GM23338 (cell line): Measurements from ENCODE around the gene BCAR3. TPM values are rescaled to one million over a fixed set of nuclear protein-coding genes. Genes with fewer than 3 reads are reported as not detected.

Experiments used
- ATAC-seq: fragments of 200-7000 bp; cut with Tn5 transposase; 3 replicates; pipeline ENCODE4 v1.9.1; 2020
- DNase-seq: peaks from one replicate; pipeline ENCODE4 v3.0.0-alpha.2; 2015; ENCODE audit warnings: low spot score
- H2AFZ ChIP-seq: fragments of 200-600 bp; sonication (generic); 2 replicates; pipeline ENCODE4 v1.8.0; 2016; ENCODE audit warnings: antibody characterized with exemption, mild to moderate bottlenecking, moderate library complexity
- H3F3A ChIP-seq: fragments of 200-600 bp; sonication (generic); replicated peaks from 2 replicates; pipeline ENCODE4 v1.8.0; 2017; ENCODE audit warnings: antibody characterized with exemption, mixed run types, low read depth
- H3K27ac ChIP-seq: fragments of 200-600 bp; sonication (generic); 2 replicates; pipeline ENCODE4 v1.6.1; 2016; ENCODE audit warnings: low read depth
- H3K27me3 ChIP-seq: fragments of 200-600 bp; sonication (generic); 2 replicates; pipeline ENCODE4 v1.8.0; 2016; ENCODE audit warnings: mild to moderate bottlenecking, mixed run types, moderate library complexity; ENCODE audit not compliant: insufficient read depth
- H3K36me3 ChIP-seq: fragments of 200-600 bp; sonication (generic); 2 replicates; pipeline ENCODE4 v1.8.0; 2016; ENCODE audit warnings: mild to moderate bottlenecking; ENCODE audit not compliant: insufficient read depth
- H3K4me1 ChIP-seq: fragments of 200-600 bp; sonication (generic); 2 replicates; pipeline ENCODE4 v1.8.0; 2016; ENCODE audit warnings: mild to moderate bottlenecking, moderate library complexity; ENCODE audit not compliant: insufficient read depth
- H3K4me2 ChIP-seq: fragments of 200-600 bp; sonication (generic); 2 replicates; pipeline ENCODE4 v1.7.1; 2017; ENCODE audit warnings: mixed run types
- H3K4me3 ChIP-seq: fragments of 200-600 bp; sonication (generic); 2 replicates; pipeline ENCODE4 v1.6.1; 2016; ENCODE audit warnings: mixed run types
- H3K79me2 ChIP-seq: fragments of 200-600 bp; sonication (generic); replicated peaks from 2 replicates; pipeline ENCODE4 v1.8.0; 2017; ENCODE audit warnings: mild to moderate bottlenecking; ENCODE audit not compliant: insufficient read depth
- H3K9me2 ChIP-seq: fragments of 200-600 bp; sonication (generic); 2 replicates; pipeline ENCODE4 v1.8.0; 2017; ENCODE audit not compliant: insufficient read depth
- H4K20me1 ChIP-seq: fragments of 200-600 bp; sonication (generic); replicated peaks from 2 replicates; pipeline ENCODE4 v1.8.0; 2017; ENCODE audit warnings: mild to moderate bottlenecking; ENCODE audit not compliant: insufficient read depth
- H3K27ac Mint-ChIP-seq: 2 replicates; pipeline ENCODE4 v1.8.0; 2020; ENCODE audit warnings: inconsistent platforms, mild to moderate bottlenecking, moderate library complexity, mixed read lengths
- H3K27me3 Mint-ChIP-seq: 3 replicates; pipeline ENCODE4 v1.8.0; 2022; ENCODE audit warnings: low read depth, mild to moderate bottlenecking, moderate library complexity, mixed read lengths, inconsistent platforms; ENCODE audit not compliant: insufficient read depth, poor library complexity
- H3K36me3 Mint-ChIP-seq: 3 replicates; pipeline ENCODE4 v1.8.0; 2021; ENCODE audit warnings: low read depth, mild to moderate bottlenecking, inconsistent platforms, moderate library complexity, mixed read lengths
- H3K4me1 Mint-ChIP-seq: 3 replicates; pipeline ENCODE4 v1.8.0; 2020; ENCODE audit warnings: mild to moderate bottlenecking, inconsistent platforms, mixed read lengths
- H3K4me3 Mint-ChIP-seq: 3 replicates; pipeline ENCODE4 v1.8.0; 2021; ENCODE audit warnings: moderate library complexity, mild to moderate bottlenecking, inconsistent platforms, mixed read lengths
- H3K9me3 Mint-ChIP-seq: 3 replicates; pipeline ENCODE4 v1.8.0; 2020; ENCODE audit warnings: moderate library complexity, mild to moderate bottlenecking, inconsistent platforms, mixed read lengths
- CREB1 ChIP-seq: fragments of 250-450 bp; sonication (Bioruptor Pico); IDR thresholded peaks from 2 replicates; pipeline ENCODE4 v1.5.0; 2020; ENCODE audit warnings: low read depth, mild to moderate bottlenecking, moderate library complexity
- EZH2 ChIP-seq: fragments of 200-600 bp; sonication (generic); IDR thresholded peaks from one replicate; pipeline ENCODE4 v1.8.0; 2017; ENCODE audit warnings: antibody characterized with exemption, mild to moderate bottlenecking, low read depth; ENCODE audit not compliant: unreplicated experiment
- EZH2phosphoT487 ChIP-seq: fragments of 200-600 bp; sonication (generic); IDR thresholded peaks from one replicate; pipeline ENCODE4 v1.8.1; 2018; ENCODE audit warnings: antibody characterized with exemption; ENCODE audit not compliant: unreplicated experiment
- JUNB ChIP-seq: IDR thresholded peaks from one replicate; pipeline ENCODE4 v1.6.1; 2016; ENCODE audit warnings: antibody characterized with exemption; ENCODE audit not compliant: unreplicated experiment
- NANOG ChIP-seq: IDR thresholded peaks from 2 replicates; pipeline ENCODE4 v1.6.1; 2016; ENCODE audit warnings: antibody characterized with exemption, borderline replicate concordance
- POLR2AphosphoS5 ChIP-seq: IDR thresholded peaks from 2 replicates; pipeline ENCODE4 v1.6.1; 2016; ENCODE audit warnings: antibody characterized with exemption, low read depth
- STAT1 ChIP-seq: IDR thresholded peaks from one replicate; pipeline ENCODE4 v1.6.1; 2016; ENCODE audit warnings: antibody characterized with exemption; ENCODE audit not compliant: unreplicated experiment
- ZNF114 ChIP-seq: fragments of 250-450 bp; sonication (Bioruptor Pico); IDR thresholded peaks from 2 replicates; pipeline ENCODE4 v1.5.0; 2020; ENCODE audit warnings: mild to moderate bottlenecking, moderate library complexity
- ZNF331 ChIP-seq: fragments of 250-450 bp; sonication (Bioruptor Pico); IDR thresholded peaks from 2 replicates; pipeline ENCODE4 v1.5.0; 2020; ENCODE audit warnings: low read depth, mild to moderate bottlenecking, moderate library complexity
- polyA plus RNA-seq: library from polyadenylated mRNA; unstranded; fragments of >200 nt; fragmentation: Nextera tagmentation; extraction: Ambion mirVana; gene quantifications from 2 replicates; pipeline ENCODE4 v1.2.1, GENCODE V29; 2016
- total RNA-seq: library from RNA; depleted of rRNA; stranded (reverse); fragments of >200 nt; shearing (Covaris generic); gene quantifications from 2 replicates; pipeline ENCODE4 v1.2.3, GENCODE V29; 2014
- TF ChIP-seq, protein P1 (sequence below): IDR thresholded peaks from one replicate; pipeline ENCODE4 v1.6.1; 2018; ENCODE audit warnings: antibody characterized with exemption; ENCODE audit not compliant: unreplicated experiment
- TF ChIP-seq, protein P2 (sequence below): fragments of 250-450 bp; sonication (Bioruptor Pico); IDR thresholded peaks from 2 replicates; pipeline ENCODE4 v1.5.0; 2020; ENCODE audit warnings: mild to moderate bottlenecking, moderate library complexity
- TF ChIP-seq, protein P3 (sequence below): IDR thresholded peaks from 2 replicates; pipeline ENCODE4 v1.6.1; 2016; ENCODE audit warnings: antibody characterized with exemption
- TF ChIP-seq, protein P4 (sequence below), 2 experiments: fragments of 200-600 bp in 1 of 2; sonication (generic) in 1 of 2; conservative IDR thresholded peaks; 2 replicates each; pipeline versions ENCODE4 v1.5.1 to v1.6.1; 2016 to 2017; ENCODE audit warnings: antibody characterized with exemption in 2 of 2, low read depth in 2 of 2, mild to moderate bottlenecking in 2 of 2, moderate library complexity in 1 of 2

Gene BCAR3
- total and polyA plus RNA-seq, 2 experiments from 2014 or later = 5.5 to 9.7 TPM

DNA sequence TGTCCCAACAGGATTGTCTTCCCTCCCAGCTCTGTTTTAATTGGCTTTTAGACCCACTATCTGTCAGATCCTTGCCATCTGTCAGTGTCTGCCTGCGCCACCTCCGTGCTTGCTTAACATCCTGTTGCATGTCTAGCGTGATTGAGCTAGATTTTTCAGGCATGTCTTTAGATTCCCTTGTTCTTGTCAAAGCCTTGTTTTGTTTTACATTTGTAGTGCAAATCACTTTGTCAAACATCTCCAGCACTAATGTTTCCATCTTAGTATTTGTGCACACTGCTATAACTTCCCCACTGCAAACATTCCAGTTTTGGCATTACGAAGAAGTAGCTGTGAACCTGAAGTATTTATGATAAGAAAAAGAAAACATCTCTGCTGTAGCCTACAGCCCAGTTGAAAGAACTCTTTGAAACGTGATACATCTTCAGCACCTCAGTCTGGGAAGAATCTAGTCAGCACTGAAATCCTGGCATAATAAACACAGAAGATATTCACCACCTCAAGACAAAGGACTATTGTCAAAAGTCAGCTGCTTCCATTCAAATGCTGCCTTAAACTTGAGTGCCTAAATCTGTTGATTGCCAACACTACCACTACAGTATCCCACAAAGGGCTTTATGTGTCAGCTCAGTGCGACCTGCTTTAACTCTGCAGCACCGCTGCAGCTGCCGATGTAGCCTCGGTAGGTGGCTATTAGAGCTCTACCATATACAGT lies 128.7 kb downstream of the BCAR3 start:
- Histone ChIP-seq H4K20me1 (no peaks in the 10 kb centered on the region; the same call in none of the 2 replicates), H3K9me2 (no peaks in the 10 kb centered on the region)

More for the DNA sequence above, 128.7 kb downstream of the BCAR3 start:
- peaks cover 19% of the 10 kb centered on the region for H3K4me1 ChIP-seq
- no peaks in the 10 kb centered on the region; the same call in 1 of the 2 replicates for H3K79me2 ChIP-seq
- no peaks in the 10 kb centered on the region for H3F3A ChIP-seq
- Mint-ChIP-seq H3K27me3 (peaks cover 2% of the 10 kb centered on the region), H3K36me3 (peaks cover 49% of the 10 kb centered on the region), H3K4me3 (no peak overlapping the region), H3K9me3 (no peaks in the 10 kb centered on the region), H3K27ac (no peak overlapping the region), H3K4me1 (peaks cover 24% of the 10 kb centered on the region)
- peak; percentile 92 for ATAC-seq
- H3K27ac ChIP-seq = peak overlapping the region; percentile 78
- H3K4me2 ChIP-seq = peak overlapping the region; percentile 42
- no peaks in the 10 kb centered on the region for H3K27me3 ChIP-seq
- H3K4me3 ChIP-seq = no peak overlapping the region
- DNase-seq = peak; percentile 68
- TF ChIP-seq, protein P1, sequence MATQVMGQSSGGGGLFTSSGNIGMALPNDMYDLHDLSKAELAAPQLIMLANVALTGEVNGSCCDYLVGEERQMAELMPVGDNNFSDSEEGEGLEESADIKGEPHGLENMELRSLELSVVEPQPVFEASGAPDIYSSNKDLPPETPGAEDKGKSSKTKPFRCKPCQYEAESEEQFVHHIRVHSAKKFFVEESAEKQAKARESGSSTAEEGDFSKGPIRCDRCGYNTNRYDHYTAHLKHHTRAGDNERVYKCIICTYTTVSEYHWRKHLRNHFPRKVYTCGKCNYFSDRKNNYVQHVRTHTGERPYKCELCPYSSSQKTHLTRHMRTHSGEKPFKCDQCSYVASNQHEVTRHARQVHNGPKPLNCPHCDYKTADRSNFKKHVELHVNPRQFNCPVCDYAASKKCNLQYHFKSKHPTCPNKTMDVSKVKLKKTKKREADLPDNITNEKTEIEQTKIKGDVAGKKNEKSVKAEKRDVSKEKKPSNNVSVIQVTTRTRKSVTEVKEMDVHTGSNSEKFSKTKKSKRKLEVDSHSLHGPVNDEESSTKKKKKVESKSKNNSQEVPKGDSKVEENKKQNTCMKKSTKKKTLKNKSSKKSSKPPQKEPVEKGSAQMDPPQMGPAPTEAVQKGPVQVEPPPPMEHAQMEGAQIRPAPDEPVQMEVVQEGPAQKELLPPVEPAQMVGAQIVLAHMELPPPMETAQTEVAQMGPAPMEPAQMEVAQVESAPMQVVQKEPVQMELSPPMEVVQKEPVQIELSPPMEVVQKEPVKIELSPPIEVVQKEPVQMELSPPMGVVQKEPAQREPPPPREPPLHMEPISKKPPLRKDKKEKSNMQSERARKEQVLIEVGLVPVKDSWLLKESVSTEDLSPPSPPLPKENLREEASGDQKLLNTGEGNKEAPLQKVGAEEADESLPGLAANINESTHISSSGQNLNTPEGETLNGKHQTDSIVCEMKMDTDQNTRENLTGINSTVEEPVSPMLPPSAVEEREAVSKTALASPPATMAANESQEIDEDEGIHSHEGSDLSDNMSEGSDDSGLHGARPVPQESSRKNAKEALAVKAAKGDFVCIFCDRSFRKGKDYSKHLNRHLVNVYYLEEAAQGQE = no peak
- no peak for TF ChIP-seq CREB1 (CRISPR knock-in tag)
- TF ChIP-seq, protein P2, sequence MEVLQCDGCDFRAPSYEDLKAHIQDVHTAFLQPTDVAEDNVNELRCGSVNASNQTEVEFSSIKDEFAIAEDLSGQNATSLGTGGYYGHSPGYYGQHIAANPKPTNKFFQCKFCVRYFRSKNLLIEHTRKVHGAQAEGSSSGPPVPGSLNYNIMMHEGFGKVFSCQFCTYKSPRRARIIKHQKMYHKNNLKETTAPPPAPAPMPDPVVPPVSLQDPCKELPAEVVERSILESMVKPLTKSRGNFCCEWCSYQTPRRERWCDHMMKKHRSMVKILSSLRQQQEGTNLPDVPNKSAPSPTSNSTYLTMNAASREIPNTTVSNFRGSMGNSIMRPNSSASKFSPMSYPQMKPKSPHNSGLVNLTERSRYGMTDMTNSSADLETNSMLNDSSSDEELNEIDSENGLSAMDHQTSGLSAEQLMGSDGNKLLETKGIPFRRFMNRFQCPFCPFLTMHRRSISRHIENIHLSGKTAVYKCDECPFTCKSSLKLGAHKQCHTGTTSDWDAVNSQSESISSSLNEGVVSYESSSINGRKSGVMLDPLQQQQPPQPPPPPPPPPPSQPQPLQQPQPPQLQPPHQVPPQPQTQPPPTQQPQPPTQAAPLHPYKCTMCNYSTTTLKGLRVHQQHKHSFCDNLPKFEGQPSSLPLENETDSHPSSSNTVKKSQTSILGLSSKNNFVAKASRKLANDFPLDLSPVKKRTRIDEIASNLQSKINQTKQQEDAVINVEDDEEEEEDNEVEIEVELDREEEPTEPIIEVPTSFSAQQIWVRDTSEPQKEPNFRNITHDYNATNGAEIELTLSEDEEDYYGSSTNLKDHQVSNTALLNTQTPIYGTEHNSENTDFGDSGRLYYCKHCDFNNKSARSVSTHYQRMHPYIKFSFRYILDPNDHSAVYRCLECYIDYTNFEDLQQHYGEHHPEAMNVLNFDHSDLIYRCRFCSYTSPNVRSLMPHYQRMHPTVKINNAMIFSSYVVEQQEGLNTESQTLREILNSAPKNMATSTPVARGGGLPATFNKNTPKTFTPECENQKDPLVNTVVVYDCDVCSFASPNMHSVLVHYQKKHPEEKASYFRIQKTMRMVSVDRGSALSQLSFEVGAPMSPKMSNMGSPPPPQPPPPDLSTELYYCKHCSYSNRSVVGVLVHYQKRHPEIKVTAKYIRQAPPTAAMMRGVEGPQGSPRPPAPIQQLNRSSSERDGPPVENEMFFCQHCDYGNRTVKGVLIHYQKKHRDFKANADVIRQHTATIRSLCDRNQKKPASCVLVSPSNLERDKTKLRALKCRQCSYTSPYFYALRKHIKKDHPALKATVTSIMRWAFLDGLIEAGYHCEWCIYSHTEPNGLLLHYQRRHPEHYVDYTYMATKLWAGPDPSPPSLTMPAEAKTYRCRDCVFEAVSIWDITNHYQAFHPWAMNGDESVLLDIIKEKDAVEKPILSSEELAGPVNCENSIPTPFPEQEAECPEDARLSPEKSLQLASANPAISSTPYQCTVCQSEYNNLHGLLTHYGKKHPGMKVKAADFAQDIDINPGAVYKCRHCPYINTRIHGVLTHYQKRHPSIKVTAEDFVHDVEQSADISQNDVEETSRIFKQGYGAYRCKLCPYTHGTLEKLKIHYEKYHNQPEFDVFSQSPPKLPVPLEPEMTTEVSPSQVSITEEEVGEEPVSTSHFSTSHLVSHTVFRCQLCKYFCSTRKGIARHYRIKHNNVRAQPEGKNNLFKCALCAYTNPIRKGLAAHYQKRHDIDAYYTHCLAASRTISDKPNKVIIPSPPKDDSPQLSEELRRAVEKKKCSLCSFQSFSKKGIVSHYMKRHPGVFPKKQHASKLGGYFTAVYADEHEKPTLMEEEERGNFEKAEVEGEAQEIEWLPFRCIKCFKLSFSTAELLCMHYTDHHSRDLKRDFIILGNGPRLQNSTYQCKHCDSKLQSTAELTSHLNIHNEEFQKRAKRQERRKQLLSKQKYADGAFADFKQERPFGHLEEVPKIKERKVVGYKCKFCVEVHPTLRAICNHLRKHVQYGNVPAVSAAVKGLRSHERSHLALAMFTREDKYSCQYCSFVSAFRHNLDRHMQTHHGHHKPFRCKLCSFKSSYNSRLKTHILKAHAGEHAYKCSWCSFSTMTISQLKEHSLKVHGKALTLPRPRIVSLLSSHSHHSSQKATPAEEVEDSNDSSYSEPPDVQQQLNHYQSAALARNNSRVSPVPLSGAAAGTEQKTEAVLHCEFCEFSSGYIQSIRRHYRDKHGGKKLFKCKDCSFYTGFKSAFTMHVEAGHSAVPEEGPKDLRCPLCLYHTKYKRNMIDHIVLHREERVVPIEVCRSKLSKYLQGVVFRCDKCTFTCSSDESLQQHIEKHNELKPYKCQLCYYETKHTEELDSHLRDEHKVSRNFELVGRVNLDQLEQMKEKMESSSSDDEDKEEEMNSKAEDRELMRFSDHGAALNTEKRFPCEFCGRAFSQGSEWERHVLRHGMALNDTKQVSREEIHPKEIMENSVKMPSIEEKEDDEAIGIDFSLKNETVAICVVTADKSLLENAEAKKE = no peak
- TF ChIP-seq EZH2phosphoT487 = no peak
- TF ChIP-seq POLR2AphosphoS5 = no peak
- TF ChIP-seq JUNB = no peak
- TF ChIP-seq, protein P3, sequence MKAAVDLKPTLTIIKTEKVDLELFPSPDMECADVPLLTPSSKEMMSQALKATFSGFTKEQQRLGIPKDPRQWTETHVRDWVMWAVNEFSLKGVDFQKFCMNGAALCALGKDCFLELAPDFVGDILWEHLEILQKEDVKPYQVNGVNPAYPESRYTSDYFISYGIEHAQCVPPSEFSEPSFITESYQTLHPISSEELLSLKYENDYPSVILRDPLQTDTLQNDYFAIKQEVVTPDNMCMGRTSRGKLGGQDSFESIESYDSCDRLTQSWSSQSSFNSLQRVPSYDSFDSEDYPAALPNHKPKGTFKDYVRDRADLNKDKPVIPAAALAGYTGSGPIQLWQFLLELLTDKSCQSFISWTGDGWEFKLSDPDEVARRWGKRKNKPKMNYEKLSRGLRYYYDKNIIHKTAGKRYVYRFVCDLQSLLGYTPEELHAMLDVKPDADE = no peak
- no peak for TF ChIP-seq NANOG
- no peak for TF ChIP-seq STAT1
- no peak for TF ChIP-seq ZNF114 (CRISPR knock-in tag)
- TF ChIP-seq EZH2 = no peak
- TF ChIP-seq, protein P4, sequence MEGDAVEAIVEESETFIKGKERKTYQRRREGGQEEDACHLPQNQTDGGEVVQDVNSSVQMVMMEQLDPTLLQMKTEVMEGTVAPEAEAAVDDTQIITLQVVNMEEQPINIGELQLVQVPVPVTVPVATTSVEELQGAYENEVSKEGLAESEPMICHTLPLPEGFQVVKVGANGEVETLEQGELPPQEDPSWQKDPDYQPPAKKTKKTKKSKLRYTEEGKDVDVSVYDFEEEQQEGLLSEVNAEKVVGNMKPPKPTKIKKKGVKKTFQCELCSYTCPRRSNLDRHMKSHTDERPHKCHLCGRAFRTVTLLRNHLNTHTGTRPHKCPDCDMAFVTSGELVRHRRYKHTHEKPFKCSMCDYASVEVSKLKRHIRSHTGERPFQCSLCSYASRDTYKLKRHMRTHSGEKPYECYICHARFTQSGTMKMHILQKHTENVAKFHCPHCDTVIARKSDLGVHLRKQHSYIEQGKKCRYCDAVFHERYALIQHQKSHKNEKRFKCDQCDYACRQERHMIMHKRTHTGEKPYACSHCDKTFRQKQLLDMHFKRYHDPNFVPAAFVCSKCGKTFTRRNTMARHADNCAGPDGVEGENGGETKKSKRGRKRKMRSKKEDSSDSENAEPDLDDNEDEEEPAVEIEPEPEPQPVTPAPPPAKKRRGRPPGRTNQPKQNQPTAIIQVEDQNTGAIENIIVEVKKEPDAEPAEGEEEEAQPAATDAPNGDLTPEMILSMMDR (conservative IDR thresholded peaks at IDR 0.05; ENCODE audit: low read depth in 2 of 2) = no peak
- no peak for TF ChIP-seq ZNF331 (CRISPR knock-in tag)
- H3K36me3 ChIP-seq = peaks cover 9% of the 10 kb centered on the region; the same call in 1 of the 2 replicates
- H2AFZ ChIP-seq = no peak overlapping the region
